ENCODE measurements around the gene COL23A1.

DNA sequence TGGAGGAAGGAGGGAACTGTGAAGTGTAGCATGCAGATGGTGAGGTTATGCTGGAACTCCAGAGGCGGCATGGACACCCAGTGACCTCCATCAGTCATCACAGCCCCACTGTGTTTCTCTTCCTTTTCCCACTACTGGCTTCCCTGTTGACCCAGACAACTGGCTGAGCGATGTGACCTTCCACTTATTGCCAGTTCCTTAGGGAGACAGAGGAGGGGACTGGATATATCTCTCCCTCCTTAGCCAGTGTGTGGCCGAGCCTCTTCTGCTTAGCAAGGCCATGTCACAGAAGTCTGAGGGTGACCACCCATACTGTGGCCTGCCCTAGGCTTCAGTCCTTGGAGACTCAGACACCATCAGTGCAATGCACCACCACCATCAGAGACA is 354.6 kb downstream of the COL23A1 start:
- TF ChIP-seq CTCF (conservative IDR thresholded peaks at IDR 0.05; ENCODE audit: low read depth, low read length), result no peak
- TF ChIP-seq EZH2 (IDR thresholded peaks at IDR 0.05; ENCODE audit: borderline replicate concordance, low read depth, low read length, poor library complexity, severe bottlenecking), result no peak
